ENCODE measurements around the gene GPR139.

GRCh38 chr16:19984135-19984534, 89.6 kb downstream of the GPR139 start:
- TF ChIP-seq CTCF (conservative IDR thresholded peaks at IDR 0.05), result no peak
- no peak for TF ChIP-seq EZH2 (IDR thresholded peaks at IDR 0.05; ENCODE audit: low read depth)
